Measurements from ENCODE around the gene RPSA.

Gene RPSA

DNA sequence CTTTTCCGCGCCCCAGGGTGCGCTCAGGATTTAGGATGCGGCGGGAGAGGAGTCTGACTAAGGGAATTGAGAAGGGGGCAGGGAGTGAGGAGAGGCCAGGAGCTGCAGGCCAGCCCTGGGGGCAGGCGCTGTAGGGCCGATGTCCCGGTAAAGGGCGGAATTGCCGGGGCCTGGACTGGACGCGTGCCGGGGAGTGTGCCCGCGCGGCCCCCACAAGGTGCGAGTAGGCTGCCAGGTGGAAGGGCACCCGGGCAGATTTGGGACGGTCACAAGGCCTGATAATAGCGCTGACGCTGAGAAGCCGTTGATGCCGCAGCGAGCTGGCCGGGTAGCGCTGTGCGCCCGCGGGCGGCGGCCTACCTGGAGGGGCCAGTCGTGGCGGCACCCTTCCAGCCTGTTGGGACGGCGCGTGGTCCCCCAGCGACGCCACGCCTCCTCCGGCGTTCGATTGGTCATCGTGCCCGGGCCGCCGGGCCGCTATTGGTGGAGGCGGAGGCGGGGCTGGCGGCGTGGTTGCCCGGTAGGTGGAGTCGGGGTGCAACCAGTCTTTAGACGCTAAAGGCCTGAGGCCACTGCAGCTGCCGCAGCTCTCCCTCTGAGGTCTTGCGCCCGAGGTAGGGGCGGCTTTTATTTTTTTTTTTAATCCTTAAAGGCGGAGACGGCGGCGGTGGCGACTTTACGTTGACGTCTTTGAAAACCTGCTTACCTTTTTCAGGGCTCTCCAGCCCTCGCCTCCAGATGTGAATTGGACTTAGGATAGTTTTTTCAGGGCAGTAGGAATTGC, 22.4 kb upstream of the RPSA start:
- peak; percentile 94 for DNase-seq (ENCODE audit: low spot score)
- POLR2A ChIA-PET (ENCODE audit: low non-redundant PET), result interaction anchor here (0.5 to 0.7 kb wide), 3 partner anchors 12 to 164 kb away, joined by 3 read pairs; no protein-coding TSS in a partner anchor

DNA sequence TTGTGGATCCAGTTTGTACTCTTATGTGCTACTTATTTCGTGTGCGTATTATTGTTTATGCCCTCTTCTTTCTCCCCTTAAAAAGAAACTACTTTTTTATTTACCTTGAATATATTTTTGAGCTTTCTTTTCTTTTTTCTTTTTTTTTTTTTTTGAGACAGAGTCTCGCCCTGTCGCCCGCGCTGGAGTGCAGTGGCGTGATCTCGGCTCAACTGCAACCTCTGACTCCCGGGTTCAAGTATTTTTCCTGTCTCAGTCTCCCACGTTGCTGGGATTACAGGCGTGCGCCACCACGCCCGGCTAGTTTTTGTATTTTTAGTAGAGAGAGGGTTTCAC, 21.9 kb upstream of the RPSA start:
- TF ChIP-seq, protein P1, sequence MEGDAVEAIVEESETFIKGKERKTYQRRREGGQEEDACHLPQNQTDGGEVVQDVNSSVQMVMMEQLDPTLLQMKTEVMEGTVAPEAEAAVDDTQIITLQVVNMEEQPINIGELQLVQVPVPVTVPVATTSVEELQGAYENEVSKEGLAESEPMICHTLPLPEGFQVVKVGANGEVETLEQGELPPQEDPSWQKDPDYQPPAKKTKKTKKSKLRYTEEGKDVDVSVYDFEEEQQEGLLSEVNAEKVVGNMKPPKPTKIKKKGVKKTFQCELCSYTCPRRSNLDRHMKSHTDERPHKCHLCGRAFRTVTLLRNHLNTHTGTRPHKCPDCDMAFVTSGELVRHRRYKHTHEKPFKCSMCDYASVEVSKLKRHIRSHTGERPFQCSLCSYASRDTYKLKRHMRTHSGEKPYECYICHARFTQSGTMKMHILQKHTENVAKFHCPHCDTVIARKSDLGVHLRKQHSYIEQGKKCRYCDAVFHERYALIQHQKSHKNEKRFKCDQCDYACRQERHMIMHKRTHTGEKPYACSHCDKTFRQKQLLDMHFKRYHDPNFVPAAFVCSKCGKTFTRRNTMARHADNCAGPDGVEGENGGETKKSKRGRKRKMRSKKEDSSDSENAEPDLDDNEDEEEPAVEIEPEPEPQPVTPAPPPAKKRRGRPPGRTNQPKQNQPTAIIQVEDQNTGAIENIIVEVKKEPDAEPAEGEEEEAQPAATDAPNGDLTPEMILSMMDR (conservative IDR thresholded peaks at IDR 0.05; ENCODE audit: low read depth), result no peak
- ChIA-PET CTCF (interaction anchor here (0.6 to 0.7 kb wide), 2 partner anchors 57 to 95 kb away, joined by 3 read pairs; no protein-coding TSS in a partner anchor), POLR2A (ENCODE audit: low non-redundant PET) (interaction anchor here (0.5 to 0.7 kb wide), 2 partner anchors 12 to 25 kb away, joined by 3 read pairs; no protein-coding TSS in a partner anchor)
- H3K27ac ChIP-seq, result peak overlapping the region; percentile 94; the same call in 1 of the 2 replicates
- DNase-seq (ENCODE audit: low spot score), result no peak

More for the DNA sequence above, 22.4 kb upstream of the RPSA start:
- CTCF ChIA-PET, result interaction anchor here (0.6 to 0.7 kb wide), 2 partner anchors 56 to 95 kb away, joined by 3 read pairs; no protein-coding TSS in a partner anchor
- TF ChIP-seq, protein P1 (conservative IDR thresholded peaks at IDR 0.05; ENCODE audit: low read depth), result no peak
- peak overlapping the region; percentile 94 for H3K27ac ChIP-seq

DNA sequence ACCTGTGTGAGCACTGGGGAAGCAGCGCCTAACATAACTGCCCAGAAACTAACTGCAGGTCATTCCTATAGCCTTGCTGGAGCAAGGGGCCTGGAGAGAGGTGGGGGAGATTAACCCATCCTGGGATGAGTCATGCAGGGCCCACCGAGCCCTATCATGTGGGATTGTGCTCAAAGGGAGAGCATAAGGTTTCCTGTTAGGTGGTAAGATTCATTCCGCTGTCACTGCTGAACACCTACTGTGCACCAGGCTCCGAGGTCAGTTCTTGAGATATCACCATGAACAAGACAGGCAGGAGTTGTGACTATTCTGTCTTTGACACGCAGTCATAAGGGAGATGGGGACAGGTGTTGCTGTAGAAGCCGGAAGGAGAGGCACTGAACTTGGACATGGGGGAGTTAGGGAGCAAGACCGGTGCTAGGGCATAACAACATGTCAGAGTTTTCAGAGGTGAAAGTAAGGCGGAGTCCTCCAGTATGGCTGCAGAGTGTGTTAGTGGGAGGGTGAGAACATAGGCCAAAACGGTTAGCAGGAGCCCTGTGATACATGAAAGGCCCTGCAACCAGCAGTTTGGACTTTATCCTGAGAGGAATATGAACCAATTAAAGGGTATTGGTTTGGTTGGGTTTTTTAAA, 20.9 kb upstream of the RPSA start:
- H3K27ac ChIP-seq, result no peak overlapping the region
- DNase-seq (ENCODE audit: low spot score), result no peak
- ChIA-PET CTCF (no interaction called here), POLR2A (ENCODE audit: low non-redundant PET) (no interaction called here)
- TF ChIP-seq, protein P1 (conservative IDR thresholded peaks at IDR 0.05; ENCODE audit: low read depth), result no peak

DNA sequence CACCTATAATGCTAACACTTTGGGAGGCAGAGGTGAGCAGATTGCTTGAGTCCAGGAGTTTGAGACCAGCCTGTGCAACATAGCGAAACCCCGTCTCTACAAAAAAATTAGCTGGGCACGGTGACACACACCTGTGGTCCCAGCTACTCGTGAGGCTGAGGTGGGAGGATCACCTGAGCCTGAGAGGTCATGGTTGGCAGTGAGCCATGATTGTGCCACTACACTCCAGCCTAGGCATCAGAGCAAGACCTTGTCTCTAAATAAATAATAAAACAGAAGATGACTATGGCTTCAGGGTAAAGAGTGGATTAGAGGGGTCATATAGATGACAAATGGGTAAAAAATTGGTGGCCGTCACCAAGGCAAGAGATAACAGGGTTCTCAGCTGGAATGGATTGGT, 20.2 kb upstream of the RPSA start:
- CTCF ChIA-PET, result no interaction called here
- H3K27ac ChIP-seq, result no peak overlapping the region
- POLR2A ChIA-PET (ENCODE audit: low non-redundant PET), result no interaction called here
- TF ChIP-seq, protein P1 (conservative IDR thresholded peaks at IDR 0.05; ENCODE audit: low read depth), result no peak
- no peak for DNase-seq (ENCODE audit: low spot score)

DNA sequence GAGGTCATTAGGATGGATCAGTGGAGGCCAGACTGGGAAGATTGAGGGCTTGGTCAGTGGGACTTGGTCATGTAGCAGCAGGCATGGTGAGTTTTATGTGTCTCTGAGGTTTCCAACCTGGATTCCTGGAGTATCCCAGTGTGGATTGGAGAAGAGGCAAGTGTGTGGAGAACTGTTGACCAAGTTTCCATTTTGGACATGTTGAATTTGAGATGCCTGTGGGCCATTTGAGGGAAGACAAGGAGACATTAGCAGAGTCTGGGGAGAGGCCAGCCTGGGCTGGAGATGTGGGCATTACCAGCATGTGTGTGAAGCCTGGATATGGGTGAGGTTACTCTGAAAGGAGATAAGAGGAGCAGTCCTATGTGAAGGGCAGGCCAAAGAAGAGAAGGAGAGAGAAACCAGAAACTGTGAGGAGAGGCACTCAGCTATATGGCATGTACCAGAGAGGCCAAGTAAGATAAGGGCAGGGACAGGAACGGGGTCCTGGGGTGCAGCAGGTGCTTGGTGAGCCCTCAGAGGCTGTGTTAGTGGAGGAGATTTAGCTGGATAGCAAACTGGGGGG, 19.0 kb upstream of the RPSA start:
- POLR2A ChIA-PET (ENCODE audit: low non-redundant PET), result no interaction called here
- no peak for DNase-seq (ENCODE audit: low spot score)
- CTCF ChIA-PET, result no interaction called here
- TF ChIP-seq, protein P1 (conservative IDR thresholded peaks at IDR 0.05; ENCODE audit: low read depth), result no peak
- no peak overlapping the region for H3K27ac ChIP-seq

DNA sequence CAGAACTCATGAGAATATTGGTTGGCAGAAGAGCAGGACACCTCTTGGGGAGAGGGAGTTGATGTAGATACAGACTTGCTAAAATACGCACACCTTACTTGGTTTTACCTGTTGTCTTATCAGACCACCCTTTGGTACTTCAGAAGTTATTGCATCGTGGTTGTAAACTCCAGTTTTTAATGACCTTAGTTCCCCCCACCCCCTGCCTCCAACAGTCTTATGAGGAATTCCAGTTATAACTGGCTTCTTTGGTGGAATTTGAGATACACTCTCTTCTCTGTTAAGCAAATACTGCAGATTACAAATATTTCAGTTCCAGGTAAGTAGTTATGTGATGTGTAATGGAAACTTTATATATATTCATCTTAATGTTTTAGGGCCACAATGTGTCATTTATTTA, 18.4 kb upstream of the RPSA start:
- CTCF ChIA-PET, result interaction anchor here (0.6 kb wide), 1 partner anchor 22 kb away, joined by 4 read pairs; no protein-coding TSS in a partner anchor
- TF ChIP-seq, protein P1 (conservative IDR thresholded peaks at IDR 0.05; ENCODE audit: low read depth), result no peak
- DNase-seq (ENCODE audit: low spot score), result no peak
- POLR2A ChIA-PET (ENCODE audit: low non-redundant PET), result no interaction called here
- no peak overlapping the region for H3K27ac ChIP-seq
